Panc1 (cell line): ENCODE data around the gene MAF.

Source experiments
- TCF7L2 ChIP-seq: IDR thresholded peaks from 2 replicates; pipeline ENCODE4 v1.6.1; 2011; ENCODE audit warnings: mild to moderate bottlenecking, low read depth, low read length, inconsistent platforms
- TF ChIP-seq, protein P1 (sequence below): fragments of 450-650 bp; IDR thresholded peaks from 2 replicates; pipeline ENCODE4 v1.5.1; 2017; ENCODE audit warnings: mild to moderate bottlenecking

- TF ChIP-seq, protein P1, sequence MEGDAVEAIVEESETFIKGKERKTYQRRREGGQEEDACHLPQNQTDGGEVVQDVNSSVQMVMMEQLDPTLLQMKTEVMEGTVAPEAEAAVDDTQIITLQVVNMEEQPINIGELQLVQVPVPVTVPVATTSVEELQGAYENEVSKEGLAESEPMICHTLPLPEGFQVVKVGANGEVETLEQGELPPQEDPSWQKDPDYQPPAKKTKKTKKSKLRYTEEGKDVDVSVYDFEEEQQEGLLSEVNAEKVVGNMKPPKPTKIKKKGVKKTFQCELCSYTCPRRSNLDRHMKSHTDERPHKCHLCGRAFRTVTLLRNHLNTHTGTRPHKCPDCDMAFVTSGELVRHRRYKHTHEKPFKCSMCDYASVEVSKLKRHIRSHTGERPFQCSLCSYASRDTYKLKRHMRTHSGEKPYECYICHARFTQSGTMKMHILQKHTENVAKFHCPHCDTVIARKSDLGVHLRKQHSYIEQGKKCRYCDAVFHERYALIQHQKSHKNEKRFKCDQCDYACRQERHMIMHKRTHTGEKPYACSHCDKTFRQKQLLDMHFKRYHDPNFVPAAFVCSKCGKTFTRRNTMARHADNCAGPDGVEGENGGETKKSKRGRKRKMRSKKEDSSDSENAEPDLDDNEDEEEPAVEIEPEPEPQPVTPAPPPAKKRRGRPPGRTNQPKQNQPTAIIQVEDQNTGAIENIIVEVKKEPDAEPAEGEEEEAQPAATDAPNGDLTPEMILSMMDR = no peak
- TF ChIP-seq TCF7L2 = no peak
Measured at GRCh38 chr16:79580453-79581191, 19.9 kb downstream of the MAF start.
